Amygdala (tissue), 56 donors: ENCODE measurements around the gene MLXIP.
A peak's percentile ranks its signal among the peaks of the same experiment; 100 is the strongest.

Experiments used
- DNase-seq, 56 donors: peaks; one replicate each; lab custom pipeline; 2025; lab: John Stamatoyannopoulos, UW

Gene MLXIP

DNA sequence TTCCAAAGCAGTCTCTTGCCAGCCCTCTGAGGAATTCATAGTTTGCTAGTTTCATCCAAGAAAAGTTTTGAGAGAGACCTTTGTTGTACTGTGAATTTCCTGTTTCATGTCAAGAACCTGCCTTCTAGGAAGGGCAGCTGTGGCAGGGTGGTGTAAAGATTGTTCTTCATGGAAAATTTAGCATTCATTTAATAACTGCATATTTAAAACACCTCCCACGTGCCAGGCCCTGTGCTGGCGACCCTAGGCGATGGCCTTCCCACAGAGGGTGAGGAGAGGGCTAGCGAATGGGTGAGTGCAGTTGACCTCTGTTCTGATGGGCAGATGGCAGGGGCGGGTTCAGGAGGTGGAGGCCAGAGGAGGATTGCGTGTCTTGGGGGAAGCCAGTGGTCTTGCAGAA is 43.2 kb downstream of the MLXIP start:
- DNase-seq, result no peak

DNA sequence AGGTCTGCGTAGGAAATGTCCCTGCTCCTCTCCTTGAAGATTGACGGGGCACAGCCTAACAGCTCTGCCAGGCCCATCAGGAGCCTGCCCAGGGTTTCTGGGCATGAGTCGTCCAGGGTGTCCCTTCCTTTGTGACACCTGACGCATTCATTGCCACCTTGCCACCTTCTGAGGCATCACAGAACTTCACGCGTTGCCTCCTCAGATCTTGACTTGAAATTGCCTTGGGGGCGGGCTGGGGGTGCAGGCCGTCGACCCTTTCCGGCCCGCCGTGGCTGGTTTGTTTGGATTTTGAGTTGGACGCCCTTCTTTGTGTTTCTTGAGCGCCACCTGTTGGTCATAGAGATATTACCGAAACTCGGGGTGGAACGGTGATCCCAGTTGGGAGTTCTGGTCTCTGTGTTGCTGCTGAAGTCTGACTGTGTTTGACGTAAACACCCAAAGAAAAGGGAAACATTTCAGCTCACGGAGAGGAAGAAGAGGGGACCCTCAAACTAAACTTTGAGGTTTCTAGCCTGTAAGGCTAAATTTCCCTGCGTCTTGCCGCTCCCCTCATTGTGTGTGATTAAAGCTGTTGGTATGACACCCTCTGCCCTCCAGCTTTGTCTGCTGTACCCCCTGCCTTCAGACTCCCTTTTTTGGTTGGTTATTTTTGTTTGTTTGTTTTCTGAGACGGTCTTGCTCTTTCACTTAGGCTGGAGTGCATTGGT is 44.6 kb downstream of the MLXIP start:
- DNase-seq, result peak in 43 of 56 donors; percentile 11 to 86 (median 41)

DNA sequence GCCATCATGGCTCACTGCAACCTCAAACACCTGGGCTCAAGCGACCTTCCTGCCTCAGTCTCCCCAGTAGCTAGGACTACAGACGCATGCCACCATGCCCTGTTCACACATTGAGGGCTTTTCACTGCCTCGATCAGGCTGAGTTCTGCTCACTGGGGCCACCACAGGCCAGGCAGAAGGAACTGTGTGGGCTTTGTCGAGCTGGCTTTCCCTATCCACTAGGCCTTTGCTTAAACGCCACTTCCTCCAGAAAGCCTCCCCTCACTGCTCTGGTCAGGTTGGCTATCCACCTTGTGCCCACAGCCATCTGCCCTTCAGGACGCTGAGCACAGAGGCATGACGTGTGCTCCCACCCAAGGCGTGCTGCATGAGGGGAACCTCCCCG is 45.2 kb downstream of the MLXIP start:
- DNase-seq, result no peak

DNA sequence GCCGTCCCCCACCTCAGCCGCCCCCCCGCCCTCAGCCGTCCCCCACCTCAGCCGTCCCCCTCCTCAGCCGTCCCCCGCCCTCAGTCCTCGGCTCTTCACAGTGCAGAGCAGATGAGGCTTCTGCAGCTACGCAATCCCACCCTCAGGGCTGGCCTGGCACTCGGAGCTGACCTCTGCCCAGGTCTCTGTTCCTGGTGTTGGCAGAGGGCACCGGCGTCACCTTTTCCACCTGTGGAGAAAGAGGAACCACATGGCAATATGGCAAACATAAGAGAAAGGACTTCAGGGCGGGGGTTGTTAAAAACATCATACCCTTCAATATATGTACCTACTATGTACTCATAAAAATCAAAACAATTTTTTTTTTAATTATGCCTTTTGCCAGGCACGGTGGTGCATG is 45.8 kb downstream of the MLXIP start:
- no peak for DNase-seq

DNA sequence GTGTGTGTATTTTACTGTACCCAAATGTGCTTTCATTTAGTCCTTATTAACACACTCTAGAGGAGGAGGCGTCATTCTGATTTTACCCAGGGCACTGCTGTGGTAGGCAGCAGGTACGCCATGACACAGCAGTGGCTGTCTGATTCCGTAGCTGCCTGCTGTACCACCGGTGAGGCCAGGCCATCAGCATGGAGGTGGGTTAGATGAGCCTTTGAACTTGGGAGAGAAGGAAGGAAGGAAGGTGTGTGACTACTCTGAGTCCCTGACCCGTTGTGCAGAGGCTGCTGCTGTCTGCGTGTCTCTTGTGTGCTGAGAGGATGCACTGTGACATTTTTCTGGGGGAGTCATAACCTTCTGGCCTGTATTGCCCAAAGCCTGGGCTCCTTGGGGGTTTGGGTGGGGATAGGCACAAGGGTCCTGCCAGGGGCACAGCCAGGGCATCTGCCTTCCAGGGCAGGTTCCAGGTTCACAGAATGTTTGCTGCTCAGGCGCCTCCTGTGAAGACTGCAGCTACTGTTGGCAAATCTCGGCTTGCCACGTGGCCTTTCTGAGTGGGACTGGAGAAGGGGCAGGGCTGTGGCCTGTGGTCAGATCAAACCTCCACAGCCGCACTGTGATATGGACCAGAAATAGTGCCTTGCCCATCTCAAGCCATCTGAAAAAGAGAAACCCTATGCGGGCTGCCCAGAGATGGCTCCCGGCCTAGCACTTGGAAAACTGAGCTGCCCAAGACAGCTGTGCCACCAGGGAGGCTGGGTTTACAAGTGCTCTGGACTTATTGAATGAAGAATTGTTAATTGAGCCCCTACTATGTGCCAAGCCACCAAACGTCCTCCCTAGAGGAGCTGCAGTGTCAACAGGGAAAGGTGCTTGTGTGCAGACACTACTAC is 47.1 kb downstream of the MLXIP start:
- DNase-seq, result no peak

DNA sequence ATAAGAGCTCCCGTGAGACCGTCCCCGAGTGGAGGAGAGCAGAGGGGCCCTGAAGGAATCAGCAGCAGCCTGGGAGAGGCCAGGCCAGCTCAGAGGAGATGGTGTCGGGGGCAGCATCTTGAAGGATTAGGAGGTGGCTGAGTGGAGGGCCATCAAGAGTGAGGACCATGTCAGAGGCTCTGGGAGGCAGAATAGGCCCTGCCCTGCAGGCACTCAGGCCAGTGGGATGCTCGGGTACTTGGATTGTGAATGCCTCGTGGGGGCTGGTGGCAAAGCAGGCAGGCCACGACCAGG is 47.7 kb downstream of the MLXIP start:
- DNase-seq, result no peak

DNA sequence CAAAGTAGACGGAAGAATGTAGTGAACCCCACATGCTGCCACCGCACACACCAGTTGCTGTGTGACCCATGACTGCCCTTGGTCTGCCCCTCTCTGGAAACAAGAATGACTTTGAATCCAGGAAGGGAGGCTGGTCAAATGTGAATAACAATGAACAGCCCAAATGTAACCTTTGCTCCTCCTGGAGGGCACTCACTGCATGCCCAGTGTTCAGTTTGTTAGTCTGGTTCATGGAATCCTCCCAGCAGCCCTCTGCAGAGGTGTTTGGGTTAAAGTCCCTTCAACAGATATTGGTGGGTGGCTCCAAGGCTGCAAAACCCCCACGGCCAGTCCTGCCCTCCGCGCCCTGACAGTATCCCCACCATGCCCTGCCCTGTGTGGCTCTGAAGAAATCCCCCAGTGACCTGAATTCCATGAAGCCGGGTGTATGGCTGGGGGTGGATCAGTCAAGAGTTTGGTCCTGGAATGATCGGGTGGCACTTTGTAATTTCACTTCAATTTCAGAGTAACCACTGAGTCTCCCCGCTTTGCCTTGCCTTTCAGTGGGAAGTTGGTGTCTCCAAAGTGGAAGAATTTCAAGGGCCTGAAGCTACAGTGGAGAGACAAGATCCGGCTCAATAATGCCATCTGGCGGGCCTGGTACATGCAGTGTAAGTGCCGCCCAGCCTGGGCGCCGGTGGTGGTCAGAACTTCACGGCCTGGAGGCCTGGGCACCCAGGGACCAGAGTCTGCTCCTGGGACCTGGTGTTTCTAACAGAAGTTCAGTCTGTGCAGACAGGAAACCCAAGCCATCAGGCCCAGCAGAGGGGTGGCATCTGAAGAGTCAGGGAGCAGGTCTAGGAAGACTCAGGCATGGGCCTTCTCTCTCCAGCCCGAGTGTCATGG is 48.4 kb downstream of the MLXIP start:
- peak in 6 of 56 donors; percentile 7 to 26 (median 14) for DNase-seq

DNA sequence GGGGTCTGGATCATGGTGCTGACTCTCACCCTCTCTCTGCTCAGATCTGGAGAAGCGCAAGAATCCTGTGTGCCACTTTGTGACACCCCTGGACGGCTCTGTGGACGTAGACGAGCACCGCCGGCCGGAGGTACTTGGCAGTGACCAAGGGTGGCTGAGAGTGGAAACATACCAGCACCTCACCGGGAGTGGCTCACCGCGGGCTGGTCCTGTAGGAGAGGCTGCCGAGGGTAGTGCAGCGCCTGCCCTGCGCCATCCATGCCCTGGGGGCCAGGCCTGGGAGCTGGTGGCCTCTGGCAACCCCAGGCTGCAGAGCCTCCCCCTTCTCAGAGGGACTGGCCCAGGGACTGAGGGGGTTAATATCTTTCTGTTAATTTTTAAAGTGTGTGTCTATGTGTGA is 49.3 kb downstream of the MLXIP start:
- no peak for DNase-seq

DNA sequence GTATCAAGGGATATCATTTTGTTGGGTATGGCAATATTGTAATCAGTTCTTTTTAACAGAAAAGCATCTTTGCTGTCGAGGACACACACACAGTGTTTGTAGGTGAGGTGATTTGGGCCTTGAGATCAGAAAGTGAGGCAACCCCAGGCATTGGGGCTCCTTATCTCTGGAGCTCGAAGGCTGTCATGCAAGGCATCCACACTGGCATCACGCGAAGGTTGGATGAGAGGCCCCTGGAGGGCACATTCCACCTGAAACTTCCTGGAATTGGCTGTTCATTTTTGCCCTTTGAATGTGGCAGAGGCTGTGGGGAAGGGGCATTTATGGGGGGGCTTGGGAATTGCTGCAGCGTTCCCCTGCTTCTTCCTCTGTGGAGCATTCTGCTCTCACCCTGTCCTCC is 49.9 kb downstream of the MLXIP start:
- DNase-seq, result no peak

DNA sequence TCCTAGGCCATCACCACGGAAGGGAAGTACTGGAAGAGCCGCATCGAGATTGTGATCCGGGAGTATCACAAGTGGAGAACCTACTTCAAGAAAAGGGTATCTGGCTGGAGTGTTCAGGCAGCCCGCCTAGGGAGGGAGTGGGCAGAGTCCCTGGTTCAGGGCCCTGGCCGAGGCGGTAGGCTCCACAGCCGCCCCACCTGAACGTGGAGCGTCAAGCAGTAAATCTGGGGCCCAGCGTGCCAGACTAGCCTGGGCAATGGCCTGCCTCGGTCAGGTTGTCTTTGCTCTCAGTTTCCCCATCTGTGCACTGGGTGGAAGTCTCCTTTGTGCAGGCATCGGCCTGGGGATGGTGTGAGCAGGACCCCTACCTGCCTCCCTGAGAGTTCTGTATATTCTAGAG is 50.6 kb downstream of the MLXIP start:
- DNase-seq, result no peak

DNA sequence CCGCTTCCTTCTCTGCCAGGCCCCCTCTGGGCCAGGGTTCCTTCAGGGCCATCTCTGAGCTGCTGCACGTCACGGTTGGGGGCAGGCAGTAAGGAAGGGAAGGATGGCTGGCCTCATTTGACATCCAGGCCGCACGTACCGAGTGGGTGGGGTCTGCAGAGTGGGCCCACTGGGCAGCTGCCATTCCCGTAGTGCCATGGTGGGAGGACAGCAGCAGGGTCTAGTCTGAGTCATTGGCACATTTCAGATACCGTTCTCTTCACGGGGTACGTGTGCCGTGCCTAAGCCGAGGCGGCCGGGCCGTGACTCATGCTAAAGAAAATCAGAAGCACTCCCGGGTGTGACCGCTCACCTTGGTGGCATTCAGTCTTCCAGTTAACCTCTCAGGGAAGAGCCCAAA is 51.6 kb downstream of the MLXIP start:
- no peak for DNase-seq

DNA sequence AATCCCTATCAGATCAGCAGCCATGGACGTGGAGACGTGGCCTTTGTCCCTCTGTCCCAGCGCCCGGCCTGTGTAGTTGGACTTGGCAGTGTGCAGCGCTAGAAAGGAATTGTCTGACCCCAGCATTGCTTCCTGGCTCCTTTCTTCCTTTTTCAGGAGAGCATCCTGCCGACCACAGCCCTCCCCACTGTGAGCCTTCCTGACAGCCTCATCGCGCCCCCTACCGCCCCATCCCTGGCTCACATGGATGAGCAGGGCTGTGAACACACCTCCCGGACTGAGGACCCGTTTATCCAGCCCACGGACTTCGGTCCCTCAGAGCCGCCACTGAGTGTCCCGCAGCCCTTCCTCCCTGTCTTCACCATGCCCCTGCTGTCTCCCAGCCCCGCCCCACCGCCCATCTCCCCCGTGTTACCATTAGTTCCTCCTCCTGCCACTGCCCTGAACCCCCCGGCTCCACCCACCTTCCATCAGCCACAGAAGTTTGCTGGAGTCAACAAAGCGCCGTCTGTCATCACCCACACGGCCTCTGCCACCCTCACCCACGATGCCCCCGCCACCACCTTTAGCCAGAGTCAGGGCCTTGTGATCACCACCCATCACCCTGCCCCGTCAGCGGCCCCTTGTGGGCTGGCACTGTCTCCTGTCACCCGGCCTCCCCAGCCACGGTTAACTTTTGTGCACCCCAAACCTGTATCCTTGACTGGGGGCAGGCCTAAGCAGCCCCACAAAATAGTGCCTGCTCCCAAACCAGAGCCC is 54.8 kb downstream of the MLXIP start:
- DNase-seq, result no peak

DNA sequence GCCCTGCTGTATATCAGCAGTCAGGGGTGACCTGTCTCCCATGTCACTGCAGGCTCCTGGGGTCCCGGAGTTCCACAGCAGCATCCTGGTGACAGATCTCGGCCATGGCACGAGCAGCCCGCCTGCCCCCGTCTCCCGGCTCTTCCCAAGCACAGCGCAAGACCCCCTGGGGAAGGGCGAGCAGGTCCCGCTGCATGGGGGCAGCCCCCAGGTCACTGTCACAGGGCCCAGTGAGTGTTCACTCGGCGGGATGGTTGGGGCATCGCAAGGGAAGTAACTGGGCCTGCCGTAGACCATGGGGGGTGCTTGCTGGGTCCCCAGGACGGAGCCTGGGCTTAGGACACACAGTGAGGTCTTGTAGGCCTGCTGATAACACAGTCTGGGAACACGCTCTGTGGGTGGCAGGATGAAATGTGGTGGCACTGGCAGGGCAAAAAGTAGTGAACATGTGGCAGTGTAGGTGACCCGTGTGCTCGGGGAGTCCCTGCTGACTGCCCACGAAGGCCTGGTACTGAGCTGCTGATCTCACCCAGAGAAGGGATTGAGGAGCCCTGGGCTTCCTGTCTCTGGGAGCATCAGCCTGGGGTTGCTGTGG is 57.0 kb downstream of the MLXIP start:
- no peak for DNase-seq

DNA sequence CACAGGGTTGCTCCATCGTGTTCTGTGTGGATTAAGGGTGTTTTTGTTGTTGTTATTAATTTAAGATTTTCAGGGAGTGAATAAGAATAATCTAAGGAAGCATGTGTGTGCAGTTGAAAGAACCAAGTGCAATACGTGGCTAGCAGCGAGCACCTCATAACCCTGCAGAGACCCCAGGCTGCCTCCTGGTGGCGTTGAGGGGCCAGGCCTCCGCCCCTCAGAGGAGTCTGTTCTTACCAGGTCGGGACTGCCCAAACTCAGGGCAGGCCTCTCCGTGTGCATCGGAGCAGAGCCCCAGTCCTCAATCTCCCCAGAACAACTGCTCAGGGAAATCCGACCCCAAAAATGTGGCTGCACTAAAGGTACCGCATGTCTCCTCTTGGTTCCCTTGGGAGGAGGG is 58.7 kb downstream of the MLXIP start:
- no peak for DNase-seq

DNA sequence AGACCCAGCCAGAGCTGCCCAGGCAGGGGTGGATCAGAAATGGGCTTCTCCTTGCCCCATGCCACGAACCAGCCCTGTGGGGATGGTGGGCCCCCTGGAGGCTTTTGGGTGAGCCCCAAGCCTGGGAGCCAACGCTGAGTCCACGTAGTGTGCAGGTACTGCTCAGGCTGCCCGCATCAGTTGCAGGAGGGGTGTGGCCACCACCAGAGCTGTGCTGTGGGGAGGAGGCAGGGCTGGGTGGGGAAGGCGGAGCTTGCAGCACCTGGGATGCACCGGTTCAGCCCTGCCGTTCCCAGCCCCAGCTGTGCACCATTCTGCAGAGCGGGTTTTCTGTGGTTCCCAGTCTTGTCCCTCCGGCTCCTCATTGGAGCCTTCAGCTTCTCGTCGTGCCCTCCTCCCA is 59.1 kb downstream of the MLXIP start:
- DNase-seq, result no peak

DNA sequence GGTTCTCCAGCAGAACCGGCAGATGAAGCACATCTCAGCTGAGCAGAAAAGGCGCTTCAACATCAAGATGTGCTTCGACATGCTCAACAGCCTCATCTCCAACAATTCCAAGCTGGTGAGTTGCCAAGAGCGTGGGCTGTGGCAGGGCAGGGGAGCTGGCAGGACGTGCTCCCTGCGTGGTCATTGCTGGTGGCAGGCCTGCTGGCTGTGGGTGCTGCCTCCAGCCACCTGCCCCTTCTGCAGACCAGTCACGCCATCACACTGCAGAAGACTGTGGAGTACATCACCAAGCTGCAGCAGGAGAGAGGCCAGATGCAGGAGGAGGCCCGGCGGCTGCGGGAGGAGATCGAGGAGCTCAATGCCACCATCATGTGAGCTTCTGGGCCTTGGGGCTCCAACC is 59.6 kb downstream of the MLXIP start:
- DNase-seq, result no peak

DNA sequence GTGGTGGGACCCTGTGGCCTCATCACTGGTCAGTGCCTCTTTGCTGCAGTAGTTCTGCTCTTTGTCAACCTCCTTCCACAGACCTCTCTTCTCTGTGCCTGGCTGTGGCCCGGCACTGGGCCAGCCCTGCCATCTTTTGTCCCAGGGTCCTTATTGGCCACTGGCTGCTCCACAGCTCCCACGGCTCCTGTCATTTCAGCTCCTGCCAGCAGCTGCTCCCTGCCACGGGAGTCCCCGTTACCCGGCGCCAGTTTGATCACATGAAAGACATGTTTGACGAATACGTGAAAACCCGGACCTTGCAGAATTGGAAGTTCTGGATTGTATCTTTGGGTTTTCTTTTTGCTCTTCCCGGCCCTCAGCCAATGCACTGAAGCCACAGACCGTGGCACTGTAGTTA is 60.1 kb downstream of the MLXIP start:
- peak in 19 of 56 donors; percentile 1 to 60 (median 21) for DNase-seq

DNA sequence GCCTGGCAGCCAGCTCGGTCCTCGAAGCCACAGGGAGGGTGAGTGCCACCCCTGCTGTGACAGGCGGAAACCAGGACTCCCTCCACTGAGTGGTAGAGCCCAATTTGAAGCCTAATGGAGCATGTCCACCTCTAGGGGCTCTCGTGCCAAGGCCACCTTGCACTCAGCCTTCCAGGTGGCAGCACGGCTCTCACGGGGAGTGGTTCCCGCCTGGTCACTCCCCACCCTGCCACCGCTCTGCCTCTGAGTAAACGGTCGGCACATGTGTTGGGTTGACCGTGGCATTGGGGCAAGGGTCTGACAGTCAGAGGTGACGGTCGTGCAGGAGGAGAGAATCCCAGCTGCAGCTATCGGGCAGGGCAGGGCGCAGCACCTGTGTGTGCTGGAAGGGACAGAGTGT is 60.7 kb downstream of the MLXIP start:
- no peak for DNase-seq

DNA sequence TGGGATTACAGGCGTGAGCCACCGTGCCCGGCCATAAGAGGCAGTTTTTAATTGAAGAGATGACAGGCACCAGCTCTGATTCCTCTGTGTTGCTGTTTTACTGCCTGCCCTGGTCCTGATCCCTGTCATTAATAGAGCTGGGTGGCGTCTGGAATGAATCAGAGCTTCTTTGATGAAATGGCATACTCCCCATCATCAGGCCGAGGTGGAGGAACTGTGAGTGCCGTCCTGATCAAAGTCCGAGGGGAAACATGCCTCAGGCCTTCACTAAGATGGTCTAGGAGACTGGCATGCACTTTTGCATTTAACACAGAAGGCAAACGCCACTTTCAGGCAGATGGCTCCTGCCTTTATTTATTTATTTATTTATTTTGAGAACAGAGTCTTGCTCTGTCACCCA is 61.4 kb downstream of the MLXIP start:
- no peak for DNase-seq
